ENCODE measurements around the gene ARID3C. TPM values are rescaled to one million over a fixed set of nuclear protein-coding genes. Genes with fewer than 3 reads are reported as not detected.
A peak's percentile ranks its signal among the peaks of the same experiment; 100 is the strongest.

ARID3C gene
- total and polyA plus RNA-seq, 2 donors from 2014 or later = not detected

GRCh38 chr9:34610434-34611206 lies 18.2 kb downstream of the ARID3C start:
- peaks cover 0 to 15% (median 11%) of the 10 kb centered on the region in 3 donors for H3K4me1 ChIP-seq (ENCODE audit: control insufficient read depth in 2 of 3, insufficient read depth in 2 of 3, low read depth in 1 of 3, low read length in 3 of 3)
- peak overlapping the region in 1 of 3 donors; percentile 91 for H3K4me3 ChIP-seq (ENCODE audit: low read length in 3 of 3)
- peak overlapping the region in 1 of 3 donors; percentile 88 for H3K9ac ChIP-seq (ENCODE audit: low read length in 3 of 3)
- intact Hi-C loops (cut with DNase I) = no loop called here
- H3K27ac ChIP-seq (ENCODE audit: low read depth in 2 of 2, low read length in 2 of 2) = no peak overlapping the region
- no peaks in the 10 kb centered on the region for H3K27me3 ChIP-seq (ENCODE audit: control insufficient read depth, insufficient read depth, low read length)
- DNase-seq (peak in 1 of 5 donors; percentile 75), FAIRE-seq (no peak)
- no peaks in the 10 kb centered on the region for H3K9me3 ChIP-seq (ENCODE audit: control insufficient read depth in 2 of 3, insufficient read depth in 1 of 3, low read length in 3 of 3)
- no peak for TF ChIP-seq CTCF (IDR thresholded peaks at IDR 0.05; ENCODE audit: borderline replicate concordance, extremely low read depth, insufficient read depth)
- peaks cover 0 to 7% (median 6%) of the 10 kb centered on the region in 3 donors for H3K36me3 ChIP-seq (ENCODE audit: control insufficient read depth in 2 of 3, insufficient read depth in 3 of 3, low read length in 3 of 3)

GRCh38 chr9:34607331-34607730 lies 21.5 kb downstream of the ARID3C start:
- Histone ChIP-seq H3K4me1 (ENCODE audit: control insufficient read depth in 2 of 3, insufficient read depth in 2 of 3, low read depth in 1 of 3, low read length in 3 of 3) (peaks cover 0 to 11% (median 8%) of the 10 kb centered on the region in 3 donors), H3K9ac (ENCODE audit: low read length in 3 of 3) (no peak overlapping the region), H3K36me3 (ENCODE audit: control insufficient read depth in 2 of 3, insufficient read depth in 3 of 3, low read length in 3 of 3) (no peaks in the 10 kb centered on the region), H3K9me3 (ENCODE audit: control insufficient read depth in 2 of 3, insufficient read depth in 1 of 3, low read length in 3 of 3) (no peaks in the 10 kb centered on the region), H3K27ac (ENCODE audit: low read depth in 2 of 2, low read length in 2 of 2) (no peak overlapping the region), H3K27me3 (ENCODE audit: control insufficient read depth, insufficient read depth, low read length) (no peaks in the 10 kb centered on the region), H3K4me3 (ENCODE audit: low read length in 3 of 3) (no peak overlapping the region)
- intact Hi-C loops (cut with DNase I) = no loop called here
- DNase-seq = no peak
- no peak for TF ChIP-seq CTCF (IDR thresholded peaks at IDR 0.05; ENCODE audit: borderline replicate concordance, extremely low read depth, insufficient read depth)
- FAIRE-seq = no peak

- peaks cover 0 to 11% (median 8%) of the 10 kb centered on the region in 3 donors for H3K4me1 ChIP-seq (ENCODE audit: control insufficient read depth in 2 of 3, insufficient read depth in 2 of 3, low read depth in 1 of 3, low read length in 3 of 3)
- no peak for DNase-seq
- no peaks in the 10 kb centered on the region for H3K27me3 ChIP-seq (ENCODE audit: control insufficient read depth, insufficient read depth, low read length)
- intact Hi-C loops (cut with DNase I) = no loop called here
- H3K27ac ChIP-seq (ENCODE audit: low read depth in 2 of 2, low read length in 2 of 2) = no peak overlapping the region
- H3K9me3 ChIP-seq (ENCODE audit: control insufficient read depth in 2 of 3, insufficient read depth in 1 of 3, low read length in 3 of 3) = no peaks in the 10 kb centered on the region
- no peak for FAIRE-seq
- no peak for TF ChIP-seq CTCF (IDR thresholded peaks at IDR 0.05; ENCODE audit: borderline replicate concordance, extremely low read depth, insufficient read depth)
- no peak overlapping the region for H3K9ac ChIP-seq (ENCODE audit: low read length in 3 of 3)
- no peaks in the 10 kb centered on the region for H3K36me3 ChIP-seq (ENCODE audit: control insufficient read depth in 2 of 3, insufficient read depth in 3 of 3, low read length in 3 of 3)
- H3K4me3 ChIP-seq (ENCODE audit: low read length in 3 of 3) = no peak overlapping the region
These were observed 22.0 kb downstream of the ARID3C start for GRCh38 chr9:34606905-34607304.

Measured in kidney (tissue), 14 donors.